Daoy (cell line): ENCODE measurements around the gene TK2. TPM values are rescaled to one million over a fixed set of nuclear protein-coding genes. Genes with fewer than 3 reads are reported as not detected.
"Not testable (repeated sequence)": the region's sequence is repeated elsewhere in the genome, so short reads cannot be mapped to it uniquely, and the experiment has no call there.

Source experiments
- DNase-seq: peaks from one replicate; pipeline ENCODE4 v3.0.0-alpha.2; 2015; ENCODE audit warnings: low read depth
- total RNA-seq: library from RNA; depleted of rRNA; stranded (reverse); fragments of >200 nt; shearing (Covaris generic); gene quantifications from 2 replicates; pipeline ENCODE4 v1.2.3, GENCODE V29; 2014

Gene TK2
- total RNA-seq, 1 experiment from 2014 or later = 8.5 TPM

DNA sequence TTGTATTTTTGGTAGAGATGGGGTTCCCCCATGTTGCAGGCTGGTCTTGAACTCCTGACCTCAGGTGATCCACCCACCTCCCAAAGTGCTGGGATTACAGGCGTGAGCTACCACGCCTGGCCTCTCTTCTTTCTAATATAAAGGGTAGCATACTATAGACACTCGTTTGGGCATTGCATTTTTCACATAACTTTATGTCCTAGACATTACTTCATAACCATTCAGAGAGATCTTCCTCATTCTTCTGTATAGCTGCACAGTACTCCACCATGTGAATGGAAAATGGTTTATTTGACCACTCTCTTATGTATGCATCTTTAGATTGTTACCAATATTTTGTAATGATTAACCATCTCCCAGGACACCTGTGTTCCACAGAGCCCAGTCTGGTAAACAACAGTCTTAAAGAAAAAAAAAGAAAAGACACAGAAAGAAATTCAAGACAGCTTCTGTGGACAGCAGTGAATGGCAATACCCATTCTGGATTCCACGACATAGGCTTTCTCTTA lies 42.1 kb downstream of the TK2 start:
- no peak for DNase-seq

DNA sequence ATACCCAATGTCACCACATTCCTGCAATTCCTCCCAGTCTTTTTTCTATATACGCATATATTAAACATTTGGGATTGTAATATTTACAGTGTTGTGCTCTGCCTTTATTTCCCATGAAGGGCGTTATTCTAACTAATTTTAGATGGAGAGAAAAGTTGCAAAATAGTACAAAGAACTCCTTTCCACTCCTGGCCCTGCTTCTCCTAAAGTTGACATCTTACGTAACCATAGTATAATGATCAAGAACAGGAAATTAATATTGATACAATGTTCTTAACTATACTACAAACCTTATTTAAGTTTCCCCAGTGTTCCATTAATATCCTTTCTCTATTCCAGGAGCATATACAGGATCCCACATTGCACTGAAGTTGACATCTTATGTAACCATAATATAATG lies 46.3 kb downstream of the TK2 start:
- DNase-seq = no peak

DNA sequence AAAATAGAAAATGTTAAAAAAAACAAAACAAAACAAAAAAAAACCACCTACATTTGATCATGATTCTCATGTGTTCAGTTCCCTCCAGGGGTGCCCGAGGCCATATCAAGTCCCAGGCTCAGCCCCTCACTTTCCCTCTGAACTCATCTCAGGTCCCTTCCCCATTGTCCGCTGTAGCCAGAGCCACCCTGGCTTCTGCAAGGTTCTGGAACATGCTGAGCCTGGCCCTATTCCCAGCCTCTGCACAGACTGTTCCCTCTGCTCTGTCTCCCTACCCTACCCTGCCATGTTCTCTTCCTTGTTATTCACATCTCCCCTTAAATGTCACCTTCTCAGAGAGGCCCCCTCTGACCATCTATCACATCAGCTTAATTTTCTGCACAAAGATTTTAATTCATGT lies 46.9 kb downstream of the TK2 start:
- DNase-seq = no peak

DNA sequence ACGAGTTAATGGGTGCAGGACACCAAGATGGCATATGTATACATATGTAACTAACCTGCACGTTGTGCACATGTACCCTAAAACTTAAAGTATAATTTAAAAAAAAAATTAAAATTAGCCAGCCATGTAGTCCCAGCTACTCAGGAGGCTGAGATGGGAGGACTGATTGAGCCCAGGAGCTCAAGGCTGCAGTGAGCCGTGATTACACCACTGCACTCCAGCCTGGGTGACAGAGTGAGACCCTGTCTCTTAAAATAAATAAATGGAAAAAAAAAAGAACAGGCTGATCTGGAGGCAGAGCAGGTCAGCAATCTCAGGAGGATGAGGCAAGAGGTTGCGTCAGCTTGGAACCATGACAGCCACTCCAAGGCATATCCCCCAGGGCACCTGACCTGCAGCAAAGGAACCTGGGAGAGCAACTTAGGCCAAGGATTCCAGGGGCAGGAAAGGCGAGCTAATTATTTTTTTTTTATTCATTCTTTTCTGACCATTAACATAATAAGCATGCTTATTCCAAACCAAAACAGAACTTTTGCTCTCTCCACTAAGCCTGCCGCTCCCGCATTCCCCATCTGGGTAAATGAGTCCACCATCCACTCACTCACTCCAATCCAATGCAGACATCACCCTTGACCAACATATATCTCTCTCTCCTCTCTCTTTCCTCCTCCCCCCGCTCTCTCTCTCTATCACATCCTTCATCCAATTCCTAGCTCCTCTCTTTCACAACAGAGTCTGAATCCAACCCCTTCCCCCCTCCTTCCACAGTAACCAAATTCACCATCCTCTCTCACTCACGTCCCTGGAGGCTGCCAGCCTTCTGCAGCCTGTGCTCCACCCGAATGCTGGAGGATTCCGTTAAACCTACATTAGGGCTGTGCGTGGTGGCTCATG lies 47.7 kb downstream of the TK2 start:
- DNase-seq = no peak

DNA sequence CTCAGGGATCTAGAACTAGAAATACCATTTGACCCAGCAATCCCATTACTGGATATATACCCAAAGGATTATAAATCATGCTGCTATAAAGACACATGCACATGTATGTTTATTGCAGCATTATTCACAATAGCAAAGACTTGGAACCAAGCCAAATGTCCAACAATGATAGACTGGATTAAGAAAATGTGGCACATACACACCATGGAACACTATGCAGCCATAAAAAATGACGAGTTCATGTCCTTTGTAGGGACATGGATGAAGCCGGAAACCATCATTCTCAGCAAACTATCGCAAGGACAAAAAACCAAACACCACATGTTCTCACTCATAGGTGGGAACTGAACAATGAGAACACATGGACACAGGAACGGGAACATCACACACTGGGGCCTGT lies 48.4 kb downstream of the TK2 start:
- not testable (repeated sequence) for DNase-seq

DNA sequence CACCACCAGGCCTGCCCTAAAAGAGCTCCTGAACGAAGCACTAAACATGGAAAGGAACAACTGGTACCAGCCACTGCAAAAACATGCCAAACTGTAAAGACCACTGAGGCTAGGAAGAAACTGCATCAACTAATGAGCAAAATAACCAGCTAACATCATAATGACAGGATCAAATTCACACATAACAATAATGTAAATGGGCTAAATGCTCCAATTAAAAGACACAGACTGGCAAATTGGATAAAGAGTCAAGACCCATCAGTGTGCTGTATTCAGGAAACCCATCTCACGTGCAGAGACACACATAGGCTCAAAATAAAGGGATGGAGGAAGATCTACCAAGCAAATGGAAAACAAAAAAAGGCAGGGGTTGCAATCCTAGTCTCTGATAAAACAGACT lies 52.0 kb downstream of the TK2 start:
- DNase-seq = not testable (repeated sequence)

DNA sequence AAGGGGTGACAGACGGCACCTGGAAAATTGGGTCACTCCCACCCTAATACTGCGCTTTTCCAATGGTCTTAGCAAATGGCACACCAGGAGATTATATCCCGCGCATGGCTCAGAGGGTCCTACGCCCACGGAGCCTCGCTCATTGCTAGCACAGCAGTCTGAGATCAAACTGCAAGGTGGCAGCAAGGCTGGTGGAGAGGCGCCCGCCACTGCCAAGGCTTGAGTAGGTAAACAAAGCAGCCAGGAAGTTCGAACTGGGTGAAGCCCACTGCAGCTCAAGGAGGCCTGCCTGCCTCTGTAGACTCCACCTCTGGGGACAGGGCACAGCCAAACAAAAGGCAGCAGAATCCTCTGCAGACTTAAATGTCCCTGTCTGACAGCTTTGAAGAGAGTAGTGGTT lies 53.7 kb downstream of the TK2 start:
- DNase-seq = not testable (repeated sequence)

DNA sequence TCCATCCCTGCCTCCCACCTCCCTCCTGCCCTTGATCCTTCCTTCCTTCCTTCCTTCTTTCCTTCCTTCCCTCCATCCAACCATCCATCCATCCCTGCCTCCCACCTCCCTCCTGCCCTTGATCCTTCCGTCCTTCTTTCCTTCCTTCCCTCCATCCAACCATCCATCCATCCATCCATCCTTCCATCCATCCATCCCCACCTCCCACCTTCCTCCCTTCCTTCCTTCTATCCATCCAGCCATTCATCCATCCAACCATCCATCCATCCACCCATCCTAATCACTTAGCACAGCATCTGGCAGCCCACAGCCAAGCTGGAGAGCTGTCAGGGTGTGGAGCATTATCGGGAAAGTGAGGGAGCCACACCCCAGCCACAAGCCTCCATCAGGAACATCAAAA lies 54.5 kb downstream of the TK2 start:
- no peak for DNase-seq

DNA sequence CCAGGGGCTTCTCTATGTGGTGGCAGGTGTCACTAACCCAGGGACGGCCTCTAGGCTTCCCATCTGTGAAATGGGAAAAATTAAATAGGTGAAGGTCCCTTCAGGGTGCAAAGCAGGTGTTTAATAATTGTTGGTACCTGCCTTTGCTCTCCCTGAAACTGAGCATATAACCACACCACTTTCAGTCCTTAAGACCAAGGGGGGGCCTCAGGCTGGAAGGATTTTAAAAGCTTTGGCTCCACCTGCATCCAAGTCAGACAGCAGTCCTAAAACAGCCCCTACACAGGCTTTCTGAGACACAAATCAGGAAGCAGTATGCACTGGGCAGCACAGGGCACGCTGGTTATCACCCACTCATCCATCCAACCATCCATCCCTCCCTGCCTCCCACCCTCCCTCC lies 55.0 kb downstream of the TK2 start:
- no peak for DNase-seq

DNA sequence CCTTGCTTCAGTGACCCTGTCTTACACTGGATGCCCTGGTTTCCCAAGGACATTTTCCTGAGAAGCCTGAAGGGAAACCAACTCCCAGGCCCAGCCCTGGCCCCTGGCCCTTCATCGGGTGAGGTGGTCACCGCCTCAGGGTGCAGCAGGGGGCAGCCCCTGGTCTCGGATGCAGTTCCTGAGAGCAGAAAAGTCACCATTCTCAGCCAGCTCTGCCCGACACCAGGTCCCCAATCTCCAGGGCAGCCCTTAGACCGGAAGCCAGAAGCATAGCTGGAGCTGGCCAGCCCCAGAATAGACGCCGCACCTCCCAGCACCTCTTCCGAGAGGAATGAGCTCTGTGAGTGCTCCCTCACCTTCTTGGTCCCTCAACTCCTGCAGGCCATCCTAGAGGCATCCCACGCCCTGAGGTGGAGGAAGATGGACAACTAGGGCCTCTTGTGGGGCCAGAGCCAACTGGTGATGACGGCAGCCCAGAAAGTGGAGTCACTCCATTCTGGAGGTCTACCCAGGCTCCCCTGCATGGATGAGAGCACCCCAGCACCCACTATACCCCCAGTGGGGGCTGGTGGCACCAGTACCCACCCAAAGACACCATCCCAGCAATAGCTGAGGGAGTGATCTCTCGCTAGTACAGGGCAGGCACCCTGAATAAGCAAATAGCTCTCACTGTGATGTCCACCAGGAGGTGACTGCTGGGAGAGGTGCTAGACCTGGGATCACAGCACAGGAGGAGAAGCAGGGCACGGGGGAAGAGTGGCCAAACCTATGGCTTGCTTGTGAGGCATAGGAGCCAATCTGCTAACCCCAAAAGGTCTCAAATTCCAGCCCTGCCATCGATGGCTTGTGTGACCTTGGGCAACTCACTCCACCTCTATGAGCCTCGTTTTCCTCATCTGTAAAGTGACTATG lies 56.2 kb downstream of the TK2 start:
- DNase-seq = no peak

DNA sequence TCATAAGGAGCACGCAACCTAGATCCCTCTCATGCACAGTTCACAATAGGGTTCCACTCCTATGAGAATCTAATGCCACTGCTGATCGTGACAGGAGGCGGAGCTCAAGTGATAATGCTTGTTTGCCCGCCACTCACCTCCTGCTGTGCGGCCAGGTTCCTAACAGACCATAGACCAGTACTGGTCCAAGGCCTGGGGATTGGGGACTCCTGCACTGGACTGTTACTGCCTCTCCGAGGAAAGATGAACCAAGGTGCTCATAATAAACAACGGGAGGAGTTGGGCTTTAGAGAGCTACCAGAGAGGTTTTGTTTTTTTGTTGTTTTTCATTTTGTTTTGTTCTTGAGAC lies 58.2 kb downstream of the TK2 start:
- DNase-seq = no peak

DNA sequence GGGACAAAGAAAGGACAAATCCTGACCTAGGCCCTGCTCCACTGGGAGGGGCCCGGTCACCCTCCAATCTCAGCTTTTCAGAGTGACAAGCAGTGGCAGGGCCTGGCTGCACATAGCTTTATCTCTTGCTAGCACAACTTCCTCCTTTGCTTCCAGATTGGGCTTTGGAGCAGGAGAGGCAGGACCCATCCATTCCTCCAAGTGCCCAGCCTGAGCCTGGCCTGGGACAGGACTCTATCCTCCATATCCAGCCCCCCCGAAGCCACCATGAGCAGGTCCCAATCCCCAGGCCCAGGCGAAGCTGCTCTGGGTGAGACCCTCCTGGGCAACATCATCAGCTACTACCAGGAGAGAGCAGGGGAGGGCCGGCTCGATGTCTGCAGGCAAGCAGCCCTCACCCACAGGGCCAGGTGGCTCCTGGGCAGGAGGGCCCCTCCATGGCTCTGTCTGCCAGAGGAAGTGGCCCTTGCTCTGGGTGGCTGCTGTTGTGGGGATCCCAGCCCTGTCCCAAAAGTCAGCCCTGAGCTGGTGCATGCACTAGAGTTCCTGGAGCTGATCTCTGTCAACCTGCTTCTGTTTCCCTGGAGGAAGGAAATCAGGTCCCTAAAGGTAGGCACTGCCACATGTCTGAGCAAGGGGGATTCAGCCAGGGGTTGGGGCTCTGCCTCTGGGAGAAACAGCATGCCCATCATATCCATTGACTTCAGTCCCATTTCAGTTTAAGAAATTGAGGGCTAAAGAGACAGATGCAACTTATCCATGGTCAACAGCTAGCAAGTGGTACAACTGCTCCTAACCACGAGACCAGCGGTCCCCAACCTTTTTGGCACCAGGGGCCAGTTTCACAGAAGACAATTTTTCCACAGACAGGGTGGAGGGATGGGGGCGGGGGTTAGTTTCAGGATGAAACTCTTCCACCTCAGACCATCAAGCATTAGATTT lies 58.9 kb downstream of the TK2 start:
- DNase-seq = no peak

DNA sequence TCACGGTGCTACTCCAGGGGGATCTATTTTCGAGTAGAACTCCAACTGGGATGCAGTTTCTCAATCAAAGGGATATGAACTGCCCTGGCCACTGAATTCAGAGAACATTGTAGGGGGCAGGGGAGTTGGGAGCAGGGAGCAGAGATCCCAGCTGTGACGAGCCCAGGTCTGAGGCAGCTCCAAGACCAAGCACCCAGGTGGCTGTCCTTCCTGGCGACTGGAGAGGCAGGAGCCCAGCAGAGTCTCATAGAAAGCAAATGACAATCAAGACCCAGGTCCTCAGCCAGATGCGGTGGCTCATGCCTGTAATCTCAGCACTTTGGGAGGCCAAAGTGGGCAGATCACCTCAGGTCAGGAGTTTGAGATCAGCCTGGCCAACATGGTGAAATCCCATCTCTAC lies 60.1 kb downstream of the TK2 start:
- DNase-seq = no peak

DNA sequence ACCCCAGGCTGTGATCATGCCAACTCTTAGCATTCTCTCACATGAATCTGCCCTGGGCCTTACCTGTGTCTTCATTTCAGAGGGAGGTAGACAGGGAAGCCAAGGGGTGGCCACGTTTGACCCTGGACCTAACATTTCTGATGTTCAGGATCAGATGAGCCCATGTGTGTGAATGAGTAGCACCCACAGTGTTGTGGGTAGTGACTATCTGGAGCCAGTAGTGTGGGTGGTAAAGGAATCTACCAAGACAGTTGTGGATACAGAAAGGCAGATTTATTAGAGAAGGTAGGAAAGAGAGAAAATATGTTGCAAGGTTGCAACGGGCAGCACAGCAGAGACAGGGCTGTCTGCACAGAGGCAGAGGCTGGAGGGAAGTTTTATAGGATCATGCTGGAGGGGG lies 60.5 kb downstream of the TK2 start:
- no peak for DNase-seq

DNA sequence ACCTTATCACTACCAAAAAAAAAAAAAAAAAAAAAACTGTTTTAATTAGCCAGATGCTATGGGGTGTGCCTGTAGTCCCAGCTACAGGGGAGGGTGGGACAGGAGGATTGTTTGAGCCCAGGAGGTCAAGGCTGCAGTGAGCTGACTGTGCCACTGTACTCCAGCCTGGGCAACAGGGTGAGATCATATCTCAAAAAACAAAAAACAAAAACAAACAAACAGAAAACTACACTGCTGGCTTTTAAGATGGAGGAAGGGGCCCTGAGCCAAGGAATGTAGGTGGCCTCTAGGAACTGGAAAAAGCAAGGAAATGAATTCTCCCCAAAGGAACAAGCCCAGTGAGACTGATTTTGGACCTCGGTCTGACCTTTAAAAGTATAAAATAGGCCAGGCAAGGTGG lies 61.4 kb downstream of the TK2 start:
- DNase-seq = no peak

DNA sequence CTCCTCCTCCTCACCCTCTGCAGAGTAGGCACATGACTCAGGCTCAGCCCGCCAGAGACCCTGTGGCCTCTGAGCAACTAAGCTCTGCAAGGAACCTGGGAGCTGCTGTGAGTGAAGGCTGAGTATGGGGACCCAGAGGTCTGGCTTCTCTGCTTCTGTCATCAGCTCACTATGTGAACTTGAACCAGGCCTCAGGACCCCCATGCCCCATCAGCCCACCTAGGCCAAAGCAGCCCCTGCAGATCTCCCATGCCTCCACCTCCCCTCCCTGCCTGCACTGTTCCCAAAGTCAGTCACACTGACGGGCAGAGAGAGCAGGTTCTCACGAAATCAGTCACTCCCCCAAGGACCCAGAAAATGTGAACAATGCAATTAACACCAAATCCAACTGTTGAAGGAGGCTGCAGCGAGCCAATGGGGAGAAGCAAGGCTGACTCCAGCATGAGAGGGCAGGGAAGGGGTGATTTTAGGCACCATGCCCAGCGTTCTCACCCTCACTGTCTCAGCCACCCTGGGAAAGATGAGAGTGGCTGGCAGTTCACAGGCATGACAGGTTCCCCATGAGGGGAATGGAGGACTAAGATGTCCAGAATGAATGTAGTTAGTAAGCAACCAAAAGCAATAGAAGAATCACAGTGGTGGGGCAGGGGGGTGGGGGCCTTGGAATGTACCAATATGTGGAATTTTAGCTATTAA lies 62.2 kb downstream of the TK2 start:
- no peak for DNase-seq

DNA sequence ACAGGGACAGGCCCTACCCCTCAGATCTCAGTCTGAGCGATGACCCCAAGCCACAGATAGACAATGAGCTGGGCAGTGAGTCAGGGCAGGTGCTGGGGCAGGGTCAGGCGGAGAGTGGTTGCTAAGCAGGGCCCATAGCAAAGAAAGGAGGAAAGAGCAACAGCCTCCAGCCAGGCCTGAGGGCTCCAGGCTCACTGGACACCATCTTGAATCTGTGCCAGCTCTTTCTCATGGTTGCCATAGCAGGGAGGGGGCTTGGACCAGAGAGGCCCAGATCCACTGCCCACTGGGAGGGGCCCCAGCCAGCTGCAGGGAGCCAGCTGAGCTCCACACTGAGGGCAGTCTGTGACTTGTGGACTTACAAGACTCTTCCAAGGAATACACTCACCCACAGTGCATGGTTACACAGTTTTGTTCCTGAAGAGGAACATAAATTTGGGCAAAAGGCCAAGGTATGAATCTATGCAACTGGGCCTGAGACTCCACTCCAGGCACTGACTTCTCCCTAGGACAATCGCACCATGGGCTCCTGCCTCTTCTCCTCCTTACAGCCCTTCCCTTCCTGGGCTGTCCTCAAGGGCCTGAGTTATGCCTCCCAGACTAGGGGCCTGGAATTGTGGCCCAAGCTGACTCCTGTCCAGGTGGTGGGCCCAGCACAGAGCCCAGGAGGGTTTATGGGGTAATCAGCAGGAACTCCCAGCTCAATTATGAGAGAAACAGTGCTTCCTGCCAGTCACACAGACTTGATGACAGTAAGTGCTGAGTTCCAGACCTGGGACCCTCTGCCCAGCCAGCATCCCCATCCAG lies 62.9 kb downstream of the TK2 start:
- DNase-seq = peak; percentile 20

DNA sequence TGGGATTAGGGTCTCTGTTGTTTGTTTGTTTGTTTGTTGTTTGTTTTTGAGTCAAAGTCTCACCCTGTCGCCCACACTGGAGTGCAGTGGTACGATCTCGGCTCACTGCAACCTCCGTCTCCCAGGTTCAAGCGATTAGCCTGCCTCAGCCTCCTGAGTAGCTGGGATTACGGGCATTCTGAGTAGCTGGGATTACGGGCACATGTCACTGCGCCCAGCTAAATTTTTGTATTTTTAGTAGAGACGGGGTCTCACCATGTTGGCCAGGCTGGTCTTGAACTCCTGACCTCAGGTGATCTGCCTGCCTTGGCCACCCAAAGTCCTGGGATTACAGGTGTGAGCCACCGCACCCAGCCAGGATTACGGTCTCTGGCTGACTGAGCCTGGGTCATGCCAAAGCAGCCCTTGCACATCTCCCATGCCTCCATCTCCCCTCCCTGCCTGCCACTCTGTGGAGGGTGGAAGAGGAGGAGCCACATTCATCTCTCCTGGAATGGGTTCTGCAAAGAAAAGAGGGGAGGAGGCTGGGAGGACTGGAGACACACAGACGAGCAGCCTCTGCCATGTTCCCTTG lies 63.6 kb downstream of the TK2 start:
- no peak for DNase-seq

DNA sequence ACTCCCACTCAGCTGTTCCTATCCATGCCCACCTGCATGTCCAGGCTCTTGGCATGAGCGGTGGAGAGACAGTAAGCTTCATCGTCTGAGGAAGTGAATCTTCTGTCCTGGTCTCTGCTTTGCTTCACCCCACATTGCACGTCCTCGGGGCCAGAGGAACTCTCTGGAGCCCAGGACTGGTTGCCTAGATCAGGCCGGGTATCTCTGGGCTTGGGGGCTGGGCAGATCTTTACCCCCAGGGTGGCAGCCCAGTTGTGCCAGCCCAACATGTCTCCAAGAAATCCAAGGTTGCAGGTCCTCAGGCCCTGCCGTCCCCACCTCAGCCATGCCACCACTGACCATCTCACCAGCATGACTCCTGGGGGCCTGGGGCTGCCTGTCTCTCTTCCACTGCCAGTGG lies 64.5 kb downstream of the TK2 start:
- no peak for DNase-seq
